Bronchial epithelial cell (primary cell): ENCODE results near the gene ANKRD31. TPM values are rescaled to one million over a fixed set of nuclear protein-coding genes. Genes with fewer than 3 reads are reported as not detected.
A peak's percentile ranks its signal among the peaks of the same experiment; 100 is the strongest.

Experiments
- DNase-seq: peaks from one replicate; pipeline ENCODE4 v3.0.0-alpha.2; 2010; ENCODE audit warnings: low read depth
- FAIRE-seq: peaks from 2 replicates; lab custom pipeline; 2011; peaks lifted over from hg19 to GRCh38; lab: Jason Lieb, UNC
- H3K27me3 ChIP-seq: 2 replicates; pipeline ENCODE4 v1.5.1; 2011; ENCODE audit warnings: low read length; ENCODE audit not compliant: control insufficient read depth, insufficient read depth
- H3K36me3 ChIP-seq: 2 replicates; pipeline ENCODE4 v1.5.1; 2011; ENCODE audit warnings: low read length; ENCODE audit not compliant: control insufficient read depth, insufficient read depth
- H3K4me3 ChIP-seq: 2 replicates; pipeline ENCODE4 v1.5.1; 2011; ENCODE audit warnings: mild to moderate bottlenecking, low read depth, low read length, control low read depth
- CTCF ChIP-seq: IDR thresholded peaks from 2 replicates; pipeline ENCODE4 v1.5.1; 2011; ENCODE audit warnings: mild to moderate bottlenecking, moderate library complexity, low read length, control low read depth, inconsistent platforms; ENCODE audit not compliant: insufficient read depth, severe bottlenecking
- total RNA-seq: library from RNA; depleted of rRNA; stranded (reverse); fragments of >200 nt; gene quantifications from 2 replicates; pipeline ENCODE4 v1.2.1, GENCODE V29; 2014

ANKRD31 gene
- total RNA-seq, 1 donor from 2014 or later = 0.26 TPM

- FAIRE-seq (no peak), DNase-seq (peak; percentile 66)
- TF ChIP-seq CTCF = no peak
- H3K4me3 ChIP-seq = no peak overlapping the region
- no peaks in the 10 kb centered on the region for H3K27me3 ChIP-seq
- H3K36me3 ChIP-seq = peaks cover 1% of the 10 kb centered on the region
These were observed 190.1 kb downstream of the ANKRD31 start for GRCh38 chr5:75046366-75047142.

GRCh38 chr5:75045071-75045470, 191.6 kb downstream of the ANKRD31 start:
- FAIRE-seq (no peak), DNase-seq (no peak)
- Histone ChIP-seq H3K36me3 (peaks cover 1% of the 10 kb centered on the region), H3K4me3 (no peak overlapping the region), H3K27me3 (no peaks in the 10 kb centered on the region)
- no peak for TF ChIP-seq CTCF

- no peak for TF ChIP-seq CTCF
- Histone ChIP-seq H3K4me3 (no peak overlapping the region), H3K36me3 (peaks cover 1% of the 10 kb centered on the region), H3K27me3 (no peaks in the 10 kb centered on the region)
- DNase-seq (peak; percentile 70), FAIRE-seq (no peak)
These were observed 192.3 kb downstream of the ANKRD31 start for GRCh38 chr5:75044406-75044805.

- no peak overlapping the region for H3K4me3 ChIP-seq
- TF ChIP-seq CTCF = no peak
- no peak for DNase-seq
- no peak for FAIRE-seq
- no peaks in the 10 kb centered on the region for H3K27me3 ChIP-seq
- H3K36me3 ChIP-seq = peaks cover 1% of the 10 kb centered on the region
These were observed 192.9 kb downstream of the ANKRD31 start for GRCh38 chr5:75043633-75044264.

- H3K4me3 ChIP-seq = no peak overlapping the region
- DNase-seq = peak; percentile 59
- H3K27me3 ChIP-seq = no peaks in the 10 kb centered on the region
- peak; percentile 18 for FAIRE-seq
- no peaks in the 10 kb centered on the region for H3K36me3 ChIP-seq
- TF ChIP-seq CTCF = no peak
These were observed 194.2 kb downstream of the ANKRD31 start for GRCh38 chr5:75042522-75042921.
